Stimulated activated CD4-positive, alpha-beta T cell treated with anti-CD3 and anti-CD28 coated beads, Interleukin-4, amount 100 ng/mL, for 48 hours (primary cell): ENCODE results near the gene RTBDN.
A peak's percentile ranks its signal among the peaks of the same experiment; 100 is the strongest.
"Not testable (repeated sequence)": the region's sequence is repeated elsewhere in the genome, so short reads cannot be mapped to it uniquely, and the experiment has no call there.

Experiments used
- DNase-seq, 2 donors: peaks; one replicate each; pipeline ENCODE4 v3.0.0-alpha.2; 2020; ENCODE audit warnings: low read depth in 2 of 2

RTBDN gene

DNA sequence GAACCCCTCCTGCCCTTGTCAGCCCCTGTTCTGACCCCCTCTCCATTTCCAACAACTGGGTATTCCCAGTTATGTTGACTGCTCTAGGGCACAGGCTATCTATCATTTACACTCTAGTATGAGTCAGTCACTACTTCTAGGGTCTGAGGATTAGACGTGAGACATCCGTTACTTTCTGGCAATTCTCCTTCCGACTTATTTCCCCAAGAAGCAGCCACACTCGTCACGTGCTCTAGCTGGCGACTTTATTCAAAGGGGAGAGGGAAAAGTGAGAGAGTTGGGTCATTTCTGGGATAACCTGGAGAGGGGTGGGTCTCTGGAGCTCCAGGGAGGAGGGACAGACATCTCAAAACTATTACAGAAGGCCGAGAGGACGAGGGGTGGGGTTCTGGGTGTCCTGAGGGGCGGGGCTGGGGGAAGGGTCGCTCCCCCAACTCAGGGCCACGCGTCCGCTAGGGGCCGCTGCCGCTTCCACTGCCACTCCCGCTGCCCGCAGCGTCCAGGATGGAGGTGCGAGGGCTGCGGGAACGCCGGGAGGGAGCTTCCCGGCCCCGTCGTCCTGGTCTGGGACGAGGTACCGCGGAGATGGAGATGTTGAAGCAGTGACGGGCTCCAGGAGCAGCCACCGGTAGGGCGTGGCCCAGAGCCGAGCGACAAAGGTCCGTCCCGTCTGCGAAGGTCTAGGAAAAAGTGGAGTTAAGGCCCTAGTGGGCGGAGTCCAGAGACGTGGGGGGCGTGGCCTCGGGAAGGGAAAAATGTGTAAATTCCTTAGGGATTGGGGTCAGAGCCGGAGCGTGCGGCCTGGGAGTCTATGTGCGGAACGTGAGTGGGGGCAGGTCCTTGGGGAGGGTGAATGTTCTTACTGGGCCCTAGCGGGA is 8.9 kb downstream of the RTBDN start:
- no peak for DNase-seq

DNA sequence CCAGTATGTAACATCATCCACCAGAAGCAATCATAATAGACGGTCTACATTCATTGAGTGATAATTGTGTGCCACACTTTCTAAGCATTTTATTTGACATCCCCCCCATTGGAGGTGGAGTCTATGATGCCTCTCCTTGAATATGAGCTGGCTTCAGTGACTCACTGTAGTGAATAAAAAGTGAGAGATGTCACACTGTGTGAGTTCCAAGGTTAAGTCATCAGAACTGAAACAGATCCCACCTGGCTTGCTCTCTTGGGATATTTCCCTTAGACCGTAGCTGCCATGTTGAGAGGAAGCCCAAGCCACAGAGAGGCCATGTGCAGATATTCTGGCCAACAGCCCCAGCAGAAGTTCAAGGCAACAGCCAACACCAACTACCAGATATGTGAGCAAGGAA is 12.6 kb downstream of the RTBDN start:
- DNase-seq = no peak

DNA sequence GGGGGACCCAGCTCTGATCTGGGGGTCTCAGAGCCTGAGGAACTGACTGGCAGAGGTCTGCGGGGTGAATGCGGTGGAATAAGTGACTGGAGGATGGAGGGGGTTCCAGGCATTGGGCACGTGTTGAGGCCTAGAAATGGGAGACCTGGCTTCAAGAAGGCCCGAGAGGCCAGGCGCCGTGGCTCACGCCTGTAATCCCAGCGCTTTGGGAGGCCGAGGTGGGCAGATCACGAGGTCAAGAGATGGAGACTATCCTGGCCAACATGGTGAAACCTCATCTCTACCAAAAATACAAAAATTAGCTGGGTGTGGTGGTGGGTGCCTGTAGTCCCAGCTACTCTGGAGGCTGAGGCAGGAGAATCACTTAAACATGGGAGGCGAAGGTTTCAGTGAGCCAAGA is 16.6 kb downstream of the RTBDN start:
- DNase-seq = not testable (repeated sequence)

DNA sequence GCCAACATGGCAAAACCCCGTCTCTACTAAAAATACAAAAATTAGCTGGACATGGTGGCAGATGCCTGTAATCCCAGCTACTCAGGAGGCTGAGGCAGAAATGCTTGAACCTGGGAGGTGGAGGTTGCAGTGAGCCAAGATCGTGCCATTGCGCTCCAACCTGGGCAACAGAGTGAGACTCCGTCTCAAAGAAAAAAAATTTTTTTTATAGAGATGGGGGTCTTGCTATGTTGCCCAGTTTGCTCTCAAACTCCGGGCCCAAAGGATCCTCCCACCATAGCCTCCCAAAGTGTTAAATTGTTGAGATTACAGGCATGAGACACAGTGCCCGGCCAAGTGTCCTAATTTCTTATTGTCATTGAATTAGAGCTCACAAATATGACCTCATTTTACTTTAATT is 17.2 kb downstream of the RTBDN start:
- not testable (repeated sequence) for DNase-seq

DNA sequence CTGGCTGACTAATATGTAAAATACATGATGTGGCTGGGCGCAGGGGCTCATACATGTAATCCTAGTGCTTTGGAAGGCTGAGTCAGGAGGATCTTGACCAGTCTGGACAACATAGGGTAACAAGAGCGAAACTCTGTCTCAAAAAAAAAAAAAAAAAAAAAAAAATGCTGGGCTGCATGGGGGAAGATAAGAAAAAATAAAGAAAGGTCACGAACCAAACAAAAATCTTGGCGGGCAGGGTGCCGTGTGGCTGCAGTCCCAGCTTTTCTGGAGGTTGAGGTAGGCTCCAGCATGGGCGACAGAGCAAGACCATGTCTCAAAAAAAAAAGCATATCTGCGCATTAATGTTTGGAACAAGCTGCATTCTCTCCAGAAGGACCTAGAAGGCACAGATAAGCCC is 19.3 kb downstream of the RTBDN start:
- no peak for DNase-seq

DNA sequence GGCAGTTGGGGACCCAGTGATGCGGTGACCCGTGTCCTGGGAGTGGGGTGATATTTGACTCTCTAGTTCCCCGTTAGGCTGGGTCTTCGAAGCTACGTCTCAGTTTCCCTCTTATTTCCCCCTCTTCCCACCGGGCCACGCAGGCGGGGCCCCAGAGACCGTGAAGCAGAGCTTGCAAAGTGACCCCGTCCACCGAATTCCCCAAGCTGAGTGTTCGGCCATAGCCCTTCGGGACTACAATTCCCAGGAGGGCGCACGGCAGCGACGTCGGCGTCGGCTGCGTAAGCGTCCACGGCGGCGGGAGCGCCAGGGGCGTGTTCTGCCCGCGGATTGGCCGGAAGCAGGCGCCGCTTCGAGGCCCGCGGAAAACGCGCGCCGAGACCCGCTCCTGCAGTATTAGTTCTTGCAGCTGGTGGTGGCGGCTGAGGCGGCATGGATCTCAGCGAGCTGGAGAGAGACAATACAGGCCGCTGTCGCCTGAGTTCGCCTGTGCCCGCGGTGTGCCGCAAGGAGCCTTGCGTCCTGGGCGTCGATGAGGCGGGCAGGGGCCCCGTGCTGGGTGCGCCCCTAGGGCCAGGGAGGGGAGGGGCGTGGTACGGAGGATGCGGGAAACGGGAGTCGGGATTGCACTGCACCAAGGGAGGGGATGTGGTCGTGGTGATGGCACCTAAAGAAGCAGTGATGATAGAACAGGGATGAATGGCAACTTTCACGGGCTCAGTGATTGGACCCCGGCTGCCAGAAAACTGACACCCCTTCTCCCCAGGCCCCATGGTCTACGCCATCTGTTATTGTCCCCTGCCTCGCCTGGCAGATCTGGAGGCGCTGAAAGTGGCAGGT is 27.9 kb downstream of the RTBDN start, which contains the start of gene RNASEH2A:
Gene RNASEH2A, plus strand, starts transcription at position 343 of the 840 bp plus-strand sequence. Its CDS starts 90 bp downstream, at position 433.
- peak; percentile 83 to 84 for DNase-seq

DNA sequence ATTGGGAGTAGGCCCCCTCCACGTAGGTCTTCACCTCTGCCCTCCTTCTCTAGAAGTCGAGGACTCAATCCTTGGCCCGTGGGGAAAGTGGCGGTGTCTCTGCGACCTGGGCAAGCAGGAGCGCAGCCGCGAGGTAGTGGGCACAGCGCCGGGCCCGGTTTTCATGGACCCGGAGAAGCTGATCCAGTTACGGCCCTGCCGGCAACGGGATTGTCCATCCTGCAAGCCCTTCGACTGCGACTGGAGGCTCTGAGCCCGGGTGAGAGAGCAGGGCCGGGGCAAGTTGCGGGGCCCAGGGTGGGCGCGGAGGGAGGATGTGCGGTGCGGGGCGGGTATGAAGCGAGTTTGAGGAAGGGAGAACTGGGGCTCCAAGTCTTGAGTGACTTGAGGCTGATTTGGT is 30.3 kb downstream of the RTBDN start:
- no peak for DNase-seq

DNA sequence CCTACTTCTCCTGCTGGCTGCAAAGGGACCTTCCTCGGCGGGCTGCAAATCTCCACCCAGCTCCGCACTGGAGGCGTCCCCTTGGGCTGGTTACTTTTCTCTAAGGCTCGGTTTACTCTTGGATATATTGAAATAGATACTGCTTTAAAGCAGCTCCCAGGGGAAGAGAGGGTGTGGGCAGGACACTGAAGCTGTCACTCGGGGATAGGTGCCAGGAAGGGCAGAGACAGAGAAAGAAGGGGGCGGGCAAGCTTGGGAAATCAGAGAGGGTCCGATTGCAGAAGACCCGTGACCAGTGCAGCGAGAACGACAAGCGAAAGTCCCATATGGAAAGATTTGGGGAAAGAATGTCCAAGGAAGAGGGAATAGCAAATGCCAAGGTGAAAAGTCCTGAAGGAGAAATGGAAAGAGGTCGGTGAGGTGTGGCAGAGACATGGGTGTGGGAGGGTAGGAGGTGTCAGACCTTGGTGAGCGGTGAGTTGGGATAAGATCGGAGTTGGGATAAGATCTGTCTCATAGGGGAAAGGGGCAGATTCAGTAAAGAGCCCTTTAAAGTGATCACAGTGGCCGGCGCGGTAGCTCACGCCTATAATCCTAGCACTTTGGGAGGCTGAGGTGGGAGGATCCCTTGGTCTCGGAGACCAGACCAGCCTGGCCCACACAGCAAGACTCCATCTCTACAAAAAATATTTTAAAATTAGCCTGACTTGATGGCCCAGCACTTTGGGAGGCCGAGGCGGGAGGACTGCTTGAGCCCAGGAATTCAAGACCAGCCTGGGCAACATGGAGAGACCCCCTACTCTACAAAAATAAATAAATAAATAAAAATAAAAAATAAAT is 31.9 kb downstream of the RTBDN start:
- no peak for DNase-seq

DNA sequence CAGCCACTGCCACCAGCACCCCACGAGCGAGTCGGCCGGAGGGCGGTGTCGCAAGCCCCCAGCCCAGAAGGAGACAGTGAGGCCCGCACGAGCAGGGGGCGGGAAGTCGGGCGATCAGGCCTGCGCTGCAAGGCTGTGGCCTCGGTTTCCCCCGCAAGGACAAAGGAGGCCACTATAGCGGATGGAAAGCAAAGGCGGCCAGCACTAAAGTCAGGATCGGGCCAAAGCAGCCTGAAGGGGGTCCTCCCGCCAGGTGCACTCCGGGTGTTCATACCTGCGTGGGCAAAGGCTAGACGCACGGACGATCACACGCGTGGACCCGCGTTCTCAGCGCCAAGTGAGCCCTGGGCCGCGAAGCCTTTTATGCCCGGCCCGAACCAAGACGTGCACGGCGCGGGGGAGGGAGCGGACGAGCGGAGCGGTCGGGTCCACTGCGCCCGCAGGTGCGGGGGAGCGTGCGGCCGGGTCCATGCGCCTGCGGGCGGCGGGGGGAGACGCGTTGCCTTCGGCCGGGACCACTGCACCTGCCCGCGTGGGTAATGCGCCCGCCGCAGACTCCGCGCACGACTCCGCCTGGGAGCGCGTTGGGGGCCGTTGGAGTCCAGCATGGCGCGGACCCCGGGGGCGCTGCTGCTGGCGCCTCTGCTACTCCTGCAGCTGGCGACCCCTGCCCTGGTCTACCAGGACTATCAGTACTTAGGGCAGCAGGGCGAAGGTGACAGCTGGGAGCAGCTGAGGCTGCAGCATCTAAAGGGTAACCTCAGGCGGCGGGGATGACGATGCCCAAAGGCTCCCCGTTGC is 32.7 kb downstream of the RTBDN start, which contains the start of the genes PRDX2 and THSD8:
Gene PRDX2, minus strand, starts transcription at position 335 of the 801 bp plus-strand sequence. CDS start 539 bp downstream, outside the sequence.
Gene THSD8, plus strand, starts transcription at position 604 of the 801 bp plus-strand sequence. Its CDS starts 3 bp downstream, at position 607.
- peak; percentile 73 to 79 for DNase-seq

DNA sequence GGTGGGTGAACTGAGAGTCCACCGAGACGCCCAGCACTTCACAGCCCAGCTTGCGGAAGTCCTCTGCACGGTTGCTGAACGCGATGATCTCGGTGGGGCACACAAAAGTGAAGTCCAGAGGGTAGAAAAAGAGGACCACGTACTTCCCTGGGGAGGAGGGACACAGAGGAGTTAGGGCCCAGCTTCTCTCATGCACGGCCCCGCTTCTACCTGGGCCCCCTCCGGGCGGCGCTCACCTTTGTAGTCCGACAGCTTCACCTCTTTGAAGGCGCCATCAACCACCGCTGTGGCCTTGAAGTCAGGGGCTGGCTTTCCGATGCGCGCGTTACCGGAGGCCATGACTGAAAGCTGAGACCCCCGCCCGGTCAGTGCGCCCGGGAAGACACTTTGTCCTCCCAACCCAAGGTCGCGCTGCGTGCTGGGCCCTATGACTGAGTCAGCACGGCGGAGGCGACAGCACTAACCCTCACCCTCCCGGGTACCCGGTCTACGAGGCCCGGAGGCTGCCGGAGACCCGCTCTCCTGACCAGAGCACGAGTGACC is 33.4 kb downstream of the RTBDN start:
- DNase-seq = no peak

DNA sequence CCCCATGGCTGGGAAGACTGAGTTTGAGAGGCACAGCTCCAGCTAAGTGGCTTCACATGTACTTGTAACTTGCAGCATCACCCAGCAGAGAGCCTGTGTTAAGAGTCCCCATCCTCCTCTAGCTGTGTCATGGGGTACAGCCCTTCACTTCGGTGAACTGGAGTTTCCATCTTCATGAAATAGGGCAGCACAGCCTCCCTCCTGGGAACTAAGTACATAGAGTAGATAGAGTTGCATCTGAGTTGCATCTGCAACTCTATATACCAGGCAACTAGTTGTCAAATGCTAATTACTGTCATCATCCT is 34.0 kb downstream of the RTBDN start:
- no peak for DNase-seq

DNA sequence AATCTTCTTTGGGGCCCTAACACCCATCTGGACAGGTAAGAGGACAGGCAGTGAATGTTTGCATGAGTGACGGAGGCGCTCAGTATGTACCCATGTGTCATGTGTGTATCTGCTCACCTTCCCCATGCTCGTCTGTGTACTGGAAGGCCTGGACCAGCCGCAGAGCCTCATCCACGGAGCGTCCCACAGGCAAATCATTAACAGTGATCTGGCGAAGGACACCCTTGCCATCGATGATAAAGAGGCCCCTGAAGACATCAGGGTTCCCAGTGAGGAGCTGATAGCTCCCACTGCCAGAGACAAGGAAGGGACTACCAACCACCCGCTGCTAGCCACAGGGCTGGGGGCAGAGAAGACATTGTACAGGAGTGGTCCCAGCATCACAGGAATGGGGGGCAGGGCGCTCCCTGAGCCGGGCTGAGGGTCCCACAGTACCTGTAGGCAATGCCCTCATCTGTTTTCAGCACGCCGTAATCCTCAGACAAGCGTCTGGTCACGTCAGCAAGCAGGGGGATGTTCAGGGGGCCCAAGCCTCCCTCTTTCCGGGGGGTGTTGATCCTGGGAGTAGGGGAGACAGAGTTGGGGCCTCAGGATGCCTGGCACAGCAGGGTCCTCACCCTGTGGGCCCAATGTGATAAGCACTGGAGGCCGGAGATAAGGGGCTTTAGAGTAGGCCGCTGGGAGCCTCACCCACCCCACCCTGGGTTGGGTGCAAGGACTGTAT is 34.5 kb downstream of the RTBDN start:
- no peak for DNase-seq

DNA sequence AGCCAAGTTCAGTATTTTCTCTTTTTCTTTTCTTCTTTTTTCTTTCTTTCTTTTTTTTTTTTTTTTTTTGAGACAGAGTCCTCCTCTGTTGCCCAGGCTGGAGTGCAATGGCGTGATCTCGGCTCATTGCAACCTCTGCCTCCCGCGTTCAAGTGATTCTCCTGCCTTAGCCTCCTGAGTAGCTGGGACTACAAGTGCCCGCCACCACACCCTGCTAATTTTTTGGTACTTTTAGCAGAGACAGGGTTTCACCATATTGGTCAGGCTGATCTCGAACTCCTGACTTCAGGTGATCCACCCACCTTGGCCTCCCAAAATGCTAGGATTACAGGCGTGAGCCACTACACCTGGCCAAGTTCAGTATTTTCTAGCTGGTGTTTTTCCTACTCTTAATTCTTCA is 36.8 kb downstream of the RTBDN start:
- not testable (repeated sequence) for DNase-seq

DNA sequence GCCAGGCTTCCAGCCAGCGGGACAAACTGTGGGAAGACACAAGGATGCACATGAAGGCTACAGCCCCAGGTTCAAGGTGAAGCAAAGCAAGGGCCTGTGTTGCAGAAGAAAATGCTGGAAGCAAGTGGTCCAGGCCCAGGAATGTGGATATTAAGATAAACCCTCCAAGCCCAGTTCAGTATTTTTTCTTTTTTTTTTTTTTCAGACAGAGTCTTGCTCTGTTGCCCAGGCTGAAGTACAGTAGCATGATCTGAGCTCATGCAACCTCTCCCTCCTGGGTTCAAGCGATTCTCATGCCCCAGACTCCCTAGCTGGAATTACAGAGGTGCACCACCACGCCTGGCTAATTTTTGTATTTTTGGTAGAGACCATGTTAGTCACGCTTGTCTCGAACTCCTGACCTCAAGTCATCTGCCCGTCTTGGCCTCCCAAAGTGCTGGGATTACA is 37.2 kb downstream of the RTBDN start:
- DNase-seq = no peak

DNA sequence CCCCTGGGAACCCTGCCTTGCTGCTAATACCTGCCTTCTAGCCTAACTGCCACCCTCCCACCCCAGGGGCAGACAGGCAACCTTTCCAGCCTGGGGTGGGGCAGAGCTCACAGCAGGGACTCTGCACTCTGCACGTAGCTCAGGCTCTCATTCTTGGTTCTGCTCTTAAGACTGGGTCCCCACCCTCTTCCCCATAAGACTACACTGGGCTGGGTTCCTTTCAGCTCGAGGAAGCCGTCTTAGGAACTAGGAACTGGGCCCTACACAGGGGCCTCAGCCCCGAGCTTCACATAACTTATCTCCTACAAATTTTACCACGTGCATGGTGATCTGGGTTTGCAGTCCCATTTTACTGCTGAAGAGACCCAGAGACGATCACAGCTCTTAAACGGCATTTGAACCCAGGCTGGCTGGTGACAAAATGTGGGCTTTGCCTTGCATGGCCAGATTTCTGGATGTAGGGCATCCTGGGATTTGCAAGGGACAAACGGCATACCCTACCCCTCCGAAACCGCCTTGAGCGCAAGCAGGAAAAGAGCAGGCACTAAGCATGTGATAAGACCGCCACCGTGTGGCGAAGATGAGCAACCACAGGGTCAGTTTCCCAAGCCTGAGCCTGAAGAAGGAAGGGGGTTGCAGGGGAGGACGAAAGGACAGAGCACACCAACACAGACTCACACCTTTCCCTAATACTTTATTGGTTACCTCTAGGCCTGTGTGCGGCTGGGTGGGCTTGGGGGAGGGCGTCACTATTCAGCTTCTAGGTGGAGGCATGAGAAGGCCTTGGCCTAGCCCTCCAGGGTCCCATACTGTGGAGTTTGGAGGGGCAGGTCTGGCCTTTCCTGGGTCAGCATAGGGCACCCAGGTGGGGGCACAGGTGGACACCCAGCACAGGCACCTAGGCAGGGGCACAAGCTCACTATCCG is 38.0 kb downstream of the RTBDN start:
- DNase-seq = peak in 1 of 2 donors; percentile 57

DNA sequence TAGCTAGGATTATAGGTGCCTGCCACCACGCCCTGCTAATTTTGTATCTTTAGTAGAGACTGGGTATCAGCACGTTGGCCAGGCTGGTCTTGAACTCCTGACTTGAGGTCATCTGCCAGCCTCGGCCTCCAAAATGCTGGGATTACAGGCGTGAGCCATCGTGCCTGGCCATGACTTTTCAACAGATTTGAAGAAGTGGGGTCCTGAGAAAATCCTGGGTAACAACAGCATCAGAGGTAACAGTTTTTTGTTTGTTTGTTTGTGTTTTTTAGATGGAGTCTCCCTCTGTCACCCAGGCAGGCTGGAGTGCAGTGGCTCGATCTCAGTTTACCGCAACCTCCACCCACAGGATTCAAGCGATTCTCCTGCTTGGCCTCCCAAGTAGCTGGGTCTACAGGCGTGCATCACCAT is 39.4 kb downstream of the RTBDN start:
- no peak for DNase-seq

DNA sequence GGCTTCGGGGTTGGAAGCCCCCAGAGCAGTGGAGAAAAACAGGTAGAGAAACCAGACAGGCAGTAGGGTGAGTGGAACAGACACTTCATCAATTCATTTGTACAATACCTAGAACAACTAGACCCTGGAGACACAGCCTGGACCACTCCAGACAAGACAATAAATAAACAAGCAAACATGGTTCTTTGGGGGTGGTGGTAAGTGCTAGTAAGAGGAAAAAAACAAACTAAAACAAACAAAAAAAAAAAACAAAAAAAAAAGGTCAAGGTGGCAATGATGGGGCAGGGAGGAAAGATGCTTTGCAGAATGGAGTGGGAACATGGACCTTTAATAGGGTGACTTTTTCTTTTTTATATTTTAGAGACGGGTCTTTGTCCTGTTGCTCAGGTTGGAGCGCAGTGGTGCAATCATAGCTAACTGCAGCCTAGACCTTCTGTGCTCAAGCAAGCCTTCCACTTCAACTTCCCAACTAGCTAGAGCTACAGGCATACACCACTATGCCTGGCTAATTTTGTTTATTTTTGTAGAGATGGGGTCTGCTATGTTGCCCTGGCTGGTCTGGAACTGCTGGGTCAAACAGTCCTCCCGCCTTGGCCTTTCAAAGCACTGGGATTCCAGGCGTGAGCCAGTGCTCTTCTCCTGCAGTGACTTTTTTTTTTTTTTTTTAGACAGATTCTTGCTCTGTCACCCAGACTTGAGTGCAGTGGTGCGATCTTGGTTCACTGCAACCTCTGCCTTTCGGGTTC is 40.0 kb downstream of the RTBDN start:
- DNase-seq = no peak
